GM23338 (cell line): ENCODE measurements around the gene HECTD1. TPM values are rescaled to one million over a fixed set of nuclear protein-coding genes. Genes with fewer than 3 reads are reported as not detected.

ENCODE experiments used
- ATAC-seq: fragments of 200-7000 bp; cut with Tn5 transposase; 3 replicates; pipeline ENCODE4 v1.9.1; 2020
- DNase-seq: peaks from one replicate; pipeline ENCODE4 v3.0.0-alpha.2; 2015; ENCODE audit warnings: low spot score
- H2AFZ ChIP-seq: fragments of 200-600 bp; sonication (generic); 2 replicates; pipeline ENCODE4 v1.8.0; 2016; ENCODE audit warnings: antibody characterized with exemption, mild to moderate bottlenecking, moderate library complexity
- H3F3A ChIP-seq: fragments of 200-600 bp; sonication (generic); replicated peaks from 2 replicates; pipeline ENCODE4 v1.8.0; 2017; ENCODE audit warnings: antibody characterized with exemption, mixed run types, low read depth
- H3K27ac ChIP-seq: fragments of 200-600 bp; sonication (generic); 2 replicates; pipeline ENCODE4 v1.6.1; 2016; ENCODE audit warnings: low read depth
- H3K27me3 ChIP-seq: fragments of 200-600 bp; sonication (generic); 2 replicates; pipeline ENCODE4 v1.8.0; 2016; ENCODE audit warnings: mild to moderate bottlenecking, mixed run types, moderate library complexity; ENCODE audit not compliant: insufficient read depth
- H3K36me3 ChIP-seq: fragments of 200-600 bp; sonication (generic); 2 replicates; pipeline ENCODE4 v1.8.0; 2016; ENCODE audit warnings: mild to moderate bottlenecking; ENCODE audit not compliant: insufficient read depth
- H3K4me1 ChIP-seq: fragments of 200-600 bp; sonication (generic); 2 replicates; pipeline ENCODE4 v1.8.0; 2016; ENCODE audit warnings: mild to moderate bottlenecking, moderate library complexity; ENCODE audit not compliant: insufficient read depth
- H3K4me2 ChIP-seq: fragments of 200-600 bp; sonication (generic); 2 replicates; pipeline ENCODE4 v1.7.1; 2017; ENCODE audit warnings: mixed run types
- H3K4me3 ChIP-seq: fragments of 200-600 bp; sonication (generic); 2 replicates; pipeline ENCODE4 v1.6.1; 2016; ENCODE audit warnings: mixed run types
- H3K79me2 ChIP-seq: fragments of 200-600 bp; sonication (generic); replicated peaks from 2 replicates; pipeline ENCODE4 v1.8.0; 2017; ENCODE audit warnings: mild to moderate bottlenecking; ENCODE audit not compliant: insufficient read depth
- H3K9me2 ChIP-seq: fragments of 200-600 bp; sonication (generic); 2 replicates; pipeline ENCODE4 v1.8.0; 2017; ENCODE audit not compliant: insufficient read depth
- H4K20me1 ChIP-seq: fragments of 200-600 bp; sonication (generic); replicated peaks from 2 replicates; pipeline ENCODE4 v1.8.0; 2017; ENCODE audit warnings: mild to moderate bottlenecking; ENCODE audit not compliant: insufficient read depth
- H3K27ac Mint-ChIP-seq: 2 replicates; pipeline ENCODE4 v1.8.0; 2020; ENCODE audit warnings: inconsistent platforms, mild to moderate bottlenecking, moderate library complexity, mixed read lengths
- H3K27me3 Mint-ChIP-seq: 3 replicates; pipeline ENCODE4 v1.8.0; 2022; ENCODE audit warnings: low read depth, mild to moderate bottlenecking, moderate library complexity, mixed read lengths, inconsistent platforms; ENCODE audit not compliant: insufficient read depth, poor library complexity
- H3K36me3 Mint-ChIP-seq: 3 replicates; pipeline ENCODE4 v1.8.0; 2021; ENCODE audit warnings: low read depth, mild to moderate bottlenecking, inconsistent platforms, moderate library complexity, mixed read lengths
- H3K4me1 Mint-ChIP-seq: 3 replicates; pipeline ENCODE4 v1.8.0; 2020; ENCODE audit warnings: mild to moderate bottlenecking, inconsistent platforms, mixed read lengths
- H3K4me3 Mint-ChIP-seq: 3 replicates; pipeline ENCODE4 v1.8.0; 2021; ENCODE audit warnings: moderate library complexity, mild to moderate bottlenecking, inconsistent platforms, mixed read lengths
- H3K9me3 Mint-ChIP-seq: 3 replicates; pipeline ENCODE4 v1.8.0; 2020; ENCODE audit warnings: moderate library complexity, mild to moderate bottlenecking, inconsistent platforms, mixed read lengths
- CREB1 ChIP-seq: fragments of 250-450 bp; sonication (Bioruptor Pico); IDR thresholded peaks from 2 replicates; pipeline ENCODE4 v1.5.0; 2020; ENCODE audit warnings: low read depth, mild to moderate bottlenecking, moderate library complexity
- EZH2 ChIP-seq: fragments of 200-600 bp; sonication (generic); IDR thresholded peaks from one replicate; pipeline ENCODE4 v1.8.0; 2017; ENCODE audit warnings: antibody characterized with exemption, mild to moderate bottlenecking, low read depth; ENCODE audit not compliant: unreplicated experiment
- POLR2AphosphoS5 ChIP-seq: IDR thresholded peaks from 2 replicates; pipeline ENCODE4 v1.6.1; 2016; ENCODE audit warnings: antibody characterized with exemption, low read depth
- STAT1 ChIP-seq: IDR thresholded peaks from one replicate; pipeline ENCODE4 v1.6.1; 2016; ENCODE audit warnings: antibody characterized with exemption; ENCODE audit not compliant: unreplicated experiment
- ZNF331 ChIP-seq: fragments of 250-450 bp; sonication (Bioruptor Pico); IDR thresholded peaks from 2 replicates; pipeline ENCODE4 v1.5.0; 2020; ENCODE audit warnings: low read depth, mild to moderate bottlenecking, moderate library complexity
- polyA plus RNA-seq: library from polyadenylated mRNA; unstranded; fragments of >200 nt; fragmentation: Nextera tagmentation; extraction: Ambion mirVana; gene quantifications from 2 replicates; pipeline ENCODE4 v1.2.1, GENCODE V29; 2016
- total RNA-seq: library from RNA; depleted of rRNA; stranded (reverse); fragments of >200 nt; shearing (Covaris generic); gene quantifications from 2 replicates; pipeline ENCODE4 v1.2.3, GENCODE V29; 2014
- TF ChIP-seq, protein P1 (sequence below): fragments of 250-450 bp; sonication (Bioruptor Pico); IDR thresholded peaks from 2 replicates; pipeline ENCODE4 v1.5.0; 2020; ENCODE audit warnings: mild to moderate bottlenecking, moderate library complexity
- TF ChIP-seq, protein P2 (sequence below), 2 experiments: fragments of 200-600 bp in 1 of 2; sonication (generic) in 1 of 2; conservative IDR thresholded peaks; 2 replicates each; pipeline versions ENCODE4 v1.5.1 to v1.6.1; 2016 to 2017; ENCODE audit warnings: antibody characterized with exemption in 2 of 2, low read depth in 2 of 2, mild to moderate bottlenecking in 2 of 2, moderate library complexity in 1 of 2

The HECTD1 gene
- total and polyA plus RNA-seq, 2 experiments from 2014 or later = 42.1 to 132 TPM

GRCh38 chr14:31224808-31225207 is 17.2 kb upstream of the HECTD1 start (continued):
- TF ChIP-seq, protein P1, sequence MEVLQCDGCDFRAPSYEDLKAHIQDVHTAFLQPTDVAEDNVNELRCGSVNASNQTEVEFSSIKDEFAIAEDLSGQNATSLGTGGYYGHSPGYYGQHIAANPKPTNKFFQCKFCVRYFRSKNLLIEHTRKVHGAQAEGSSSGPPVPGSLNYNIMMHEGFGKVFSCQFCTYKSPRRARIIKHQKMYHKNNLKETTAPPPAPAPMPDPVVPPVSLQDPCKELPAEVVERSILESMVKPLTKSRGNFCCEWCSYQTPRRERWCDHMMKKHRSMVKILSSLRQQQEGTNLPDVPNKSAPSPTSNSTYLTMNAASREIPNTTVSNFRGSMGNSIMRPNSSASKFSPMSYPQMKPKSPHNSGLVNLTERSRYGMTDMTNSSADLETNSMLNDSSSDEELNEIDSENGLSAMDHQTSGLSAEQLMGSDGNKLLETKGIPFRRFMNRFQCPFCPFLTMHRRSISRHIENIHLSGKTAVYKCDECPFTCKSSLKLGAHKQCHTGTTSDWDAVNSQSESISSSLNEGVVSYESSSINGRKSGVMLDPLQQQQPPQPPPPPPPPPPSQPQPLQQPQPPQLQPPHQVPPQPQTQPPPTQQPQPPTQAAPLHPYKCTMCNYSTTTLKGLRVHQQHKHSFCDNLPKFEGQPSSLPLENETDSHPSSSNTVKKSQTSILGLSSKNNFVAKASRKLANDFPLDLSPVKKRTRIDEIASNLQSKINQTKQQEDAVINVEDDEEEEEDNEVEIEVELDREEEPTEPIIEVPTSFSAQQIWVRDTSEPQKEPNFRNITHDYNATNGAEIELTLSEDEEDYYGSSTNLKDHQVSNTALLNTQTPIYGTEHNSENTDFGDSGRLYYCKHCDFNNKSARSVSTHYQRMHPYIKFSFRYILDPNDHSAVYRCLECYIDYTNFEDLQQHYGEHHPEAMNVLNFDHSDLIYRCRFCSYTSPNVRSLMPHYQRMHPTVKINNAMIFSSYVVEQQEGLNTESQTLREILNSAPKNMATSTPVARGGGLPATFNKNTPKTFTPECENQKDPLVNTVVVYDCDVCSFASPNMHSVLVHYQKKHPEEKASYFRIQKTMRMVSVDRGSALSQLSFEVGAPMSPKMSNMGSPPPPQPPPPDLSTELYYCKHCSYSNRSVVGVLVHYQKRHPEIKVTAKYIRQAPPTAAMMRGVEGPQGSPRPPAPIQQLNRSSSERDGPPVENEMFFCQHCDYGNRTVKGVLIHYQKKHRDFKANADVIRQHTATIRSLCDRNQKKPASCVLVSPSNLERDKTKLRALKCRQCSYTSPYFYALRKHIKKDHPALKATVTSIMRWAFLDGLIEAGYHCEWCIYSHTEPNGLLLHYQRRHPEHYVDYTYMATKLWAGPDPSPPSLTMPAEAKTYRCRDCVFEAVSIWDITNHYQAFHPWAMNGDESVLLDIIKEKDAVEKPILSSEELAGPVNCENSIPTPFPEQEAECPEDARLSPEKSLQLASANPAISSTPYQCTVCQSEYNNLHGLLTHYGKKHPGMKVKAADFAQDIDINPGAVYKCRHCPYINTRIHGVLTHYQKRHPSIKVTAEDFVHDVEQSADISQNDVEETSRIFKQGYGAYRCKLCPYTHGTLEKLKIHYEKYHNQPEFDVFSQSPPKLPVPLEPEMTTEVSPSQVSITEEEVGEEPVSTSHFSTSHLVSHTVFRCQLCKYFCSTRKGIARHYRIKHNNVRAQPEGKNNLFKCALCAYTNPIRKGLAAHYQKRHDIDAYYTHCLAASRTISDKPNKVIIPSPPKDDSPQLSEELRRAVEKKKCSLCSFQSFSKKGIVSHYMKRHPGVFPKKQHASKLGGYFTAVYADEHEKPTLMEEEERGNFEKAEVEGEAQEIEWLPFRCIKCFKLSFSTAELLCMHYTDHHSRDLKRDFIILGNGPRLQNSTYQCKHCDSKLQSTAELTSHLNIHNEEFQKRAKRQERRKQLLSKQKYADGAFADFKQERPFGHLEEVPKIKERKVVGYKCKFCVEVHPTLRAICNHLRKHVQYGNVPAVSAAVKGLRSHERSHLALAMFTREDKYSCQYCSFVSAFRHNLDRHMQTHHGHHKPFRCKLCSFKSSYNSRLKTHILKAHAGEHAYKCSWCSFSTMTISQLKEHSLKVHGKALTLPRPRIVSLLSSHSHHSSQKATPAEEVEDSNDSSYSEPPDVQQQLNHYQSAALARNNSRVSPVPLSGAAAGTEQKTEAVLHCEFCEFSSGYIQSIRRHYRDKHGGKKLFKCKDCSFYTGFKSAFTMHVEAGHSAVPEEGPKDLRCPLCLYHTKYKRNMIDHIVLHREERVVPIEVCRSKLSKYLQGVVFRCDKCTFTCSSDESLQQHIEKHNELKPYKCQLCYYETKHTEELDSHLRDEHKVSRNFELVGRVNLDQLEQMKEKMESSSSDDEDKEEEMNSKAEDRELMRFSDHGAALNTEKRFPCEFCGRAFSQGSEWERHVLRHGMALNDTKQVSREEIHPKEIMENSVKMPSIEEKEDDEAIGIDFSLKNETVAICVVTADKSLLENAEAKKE (CRISPR knock-in tag) = no peak
- TF ChIP-seq, protein P2, sequence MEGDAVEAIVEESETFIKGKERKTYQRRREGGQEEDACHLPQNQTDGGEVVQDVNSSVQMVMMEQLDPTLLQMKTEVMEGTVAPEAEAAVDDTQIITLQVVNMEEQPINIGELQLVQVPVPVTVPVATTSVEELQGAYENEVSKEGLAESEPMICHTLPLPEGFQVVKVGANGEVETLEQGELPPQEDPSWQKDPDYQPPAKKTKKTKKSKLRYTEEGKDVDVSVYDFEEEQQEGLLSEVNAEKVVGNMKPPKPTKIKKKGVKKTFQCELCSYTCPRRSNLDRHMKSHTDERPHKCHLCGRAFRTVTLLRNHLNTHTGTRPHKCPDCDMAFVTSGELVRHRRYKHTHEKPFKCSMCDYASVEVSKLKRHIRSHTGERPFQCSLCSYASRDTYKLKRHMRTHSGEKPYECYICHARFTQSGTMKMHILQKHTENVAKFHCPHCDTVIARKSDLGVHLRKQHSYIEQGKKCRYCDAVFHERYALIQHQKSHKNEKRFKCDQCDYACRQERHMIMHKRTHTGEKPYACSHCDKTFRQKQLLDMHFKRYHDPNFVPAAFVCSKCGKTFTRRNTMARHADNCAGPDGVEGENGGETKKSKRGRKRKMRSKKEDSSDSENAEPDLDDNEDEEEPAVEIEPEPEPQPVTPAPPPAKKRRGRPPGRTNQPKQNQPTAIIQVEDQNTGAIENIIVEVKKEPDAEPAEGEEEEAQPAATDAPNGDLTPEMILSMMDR (conservative IDR thresholded peaks at IDR 0.05; ENCODE audit: low read depth in 2 of 2) = no peak
- TF ChIP-seq POLR2AphosphoS5 (no peak), STAT1 (no peak)

GRCh38 chr14:31223331-31223730 is 15.7 kb upstream of the HECTD1 start:
- H3K27ac Mint-ChIP-seq = no peak overlapping the region
- H3K9me3 Mint-ChIP-seq = no peaks in the 10 kb centered on the region
- H3K4me1 ChIP-seq = no peaks in the 10 kb centered on the region
- no peaks in the 10 kb centered on the region for H3K4me1 Mint-ChIP-seq
- no peak overlapping the region for H3K4me3 ChIP-seq
- no peaks in the 10 kb centered on the region for H3K36me3 Mint-ChIP-seq
- H4K20me1 ChIP-seq = no peaks in the 10 kb centered on the region
- no peak overlapping the region for H3K4me3 Mint-ChIP-seq
- H3K79me2 ChIP-seq = no peaks in the 10 kb centered on the region
- no peaks in the 10 kb centered on the region for H3F3A ChIP-seq
- H3K27me3 Mint-ChIP-seq = no peaks in the 10 kb centered on the region
- no peaks in the 10 kb centered on the region for H3K27me3 ChIP-seq
- H2AFZ ChIP-seq = no peak overlapping the region
- ATAC-seq (no peak), DNase-seq (no peak)
- no peak overlapping the region for H3K27ac ChIP-seq
- no peaks in the 10 kb centered on the region for H3K36me3 ChIP-seq
- H3K9me2 ChIP-seq = no peaks in the 10 kb centered on the region
- H3K4me2 ChIP-seq = no peak overlapping the region
- TF ChIP-seq CREB1 (CRISPR knock-in tag) (no peak), POLR2AphosphoS5 (no peak), ZNF331 (CRISPR knock-in tag) (no peak), EZH2 (no peak), STAT1 (no peak)
- TF ChIP-seq, protein P1 (CRISPR knock-in tag) = no peak
